ENCODE data around the gene TUBA3E. TPM values are rescaled to one million over a fixed set of nuclear protein-coding genes. Genes with fewer than 3 reads are reported as not detected.

The TUBA3E gene
- total and polyA plus RNA-seq, 2 of the 13 experiments (the other 11 are each of a cell fraction or from before 2014, with no cell fraction given) = not detected

Other genes with a start within 250 kb of the TUBA3E start
- gene RAB6C, start 218.8 kb downstream of the TUBA3E start, total RNA-seq (2016; rRNA removed; fragmentation: Illumina TruSeq; extraction: Trizol) = not detected in 2 replicates
- not detected in 2 replicates for gene RAB6C, start 218.8 kb downstream of the TUBA3E start, polyA plus RNA-seq (2011; rRNA removed)
- gene POTEF, start 69.2 kb downstream of the TUBA3E start, total RNA-seq (2016; rRNA removed; fragmentation: Illumina TruSeq; extraction: Trizol) = 1.9 and 6.0 TPM in 2 replicates
- gene POTEF, start 69.2 kb downstream of the TUBA3E start, polyA plus RNA-seq (2011; rRNA removed) = 1.2 and 1.7 TPM in 2 replicates
- 0.11 TPM in 1 of 2 replicates, not detected in the other for gene CCDC74B, start 53.3 kb downstream of the TUBA3E start, total RNA-seq (2016; rRNA removed; fragmentation: Illumina TruSeq; extraction: Trizol)
- 0.07 and 0.12 TPM in 2 replicates for gene CCDC74B, start 53.3 kb downstream of the TUBA3E start, polyA plus RNA-seq (2011; rRNA removed)
- gene SMPD4, start 16.8 kb downstream of the TUBA3E start, total RNA-seq (2016; rRNA removed; fragmentation: Illumina TruSeq; extraction: Trizol) = 70.5 and 72.5 TPM in 2 replicates
- gene SMPD4, start 16.8 kb downstream of the TUBA3E start, polyA plus RNA-seq (2011; rRNA removed) = 63.2 and 69.0 TPM in 2 replicates
- 308 and 410 TPM in 2 replicates for gene MZT2B, start 16.2 kb downstream of the TUBA3E start, total RNA-seq (2016; rRNA removed; fragmentation: Illumina TruSeq; extraction: Trizol)
- gene MZT2B, start 16.2 kb downstream of the TUBA3E start, polyA plus RNA-seq (2011; rRNA removed) = 244 and 253 TPM in 2 replicates
- 142 and 153 TPM in 2 replicates for gene IMP4, start 144.5 kb upstream of the TUBA3E start, total RNA-seq (2016; rRNA removed; fragmentation: Illumina TruSeq; extraction: Trizol)
- 158 and 167 TPM in 2 replicates for gene IMP4, start 144.5 kb upstream of the TUBA3E start, polyA plus RNA-seq (2011; rRNA removed)
- 10.8 and 14.8 TPM in 2 replicates for gene PTPN18, start 157.6 kb upstream of the TUBA3E start, total RNA-seq (2016; rRNA removed; fragmentation: Illumina TruSeq; extraction: Trizol)
- gene PTPN18, start 157.6 kb upstream of the TUBA3E start, polyA plus RNA-seq (2011; rRNA removed) = 39.5 and 39.6 TPM in 2 replicates

Data from HepG2 (cell line).